SJSA1 (cell line): ENCODE results near the gene ATL3. TPM values are rescaled to one million over a fixed set of nuclear protein-coding genes. Genes with fewer than 3 reads are reported as not detected.
"Not testable (repeated sequence)": the region's sequence is repeated elsewhere in the genome, so short reads cannot be mapped to it uniquely, and the experiment has no call there.

Source experiments
- DNase-seq, 2 experiments: peaks; one replicate each; pipeline ENCODE4 v3.0.0-alpha.2; 2015 to 2020; ENCODE audit warnings: low spot score in 2 of 2, low read depth in 1 of 2
- H3K27ac ChIP-seq: fragments of 250-450 bp; sonication (Bioruptor Pico); 2 replicates; pipeline ENCODE4 v1.5.1; 2020; ENCODE audit warnings: mild to moderate bottlenecking, moderate library complexity
- H3K27me3 ChIP-seq: fragments of 250-450 bp; sonication (Bioruptor Pico); replicated peaks from 2 replicates; pipeline ENCODE4 v1.5.1; 2020; ENCODE audit warnings: mild to moderate bottlenecking, moderate library complexity
- H3K36me3 ChIP-seq: fragments of 250-450 bp; sonication (Bioruptor Pico); 2 replicates; pipeline ENCODE4 v1.5.1; 2020; ENCODE audit warnings: mild to moderate bottlenecking
- H3K4me1 ChIP-seq: fragments of 250-450 bp; sonication (Bioruptor Pico); replicated peaks from 2 replicates; pipeline ENCODE4 v1.6.1; 2021; ENCODE audit warnings: mild to moderate bottlenecking
- H3K4me3 ChIP-seq: fragments of 250-450 bp; sonication (Bioruptor Pico); 2 replicates; pipeline ENCODE4 v1.5.1; 2020; ENCODE audit warnings: mild to moderate bottlenecking
- H3K9me3 ChIP-seq: fragments of 250-450 bp; sonication (Bioruptor Pico); replicated peaks from 2 replicates; pipeline ENCODE4 v1.5.1; 2020; ENCODE audit warnings: mild to moderate bottlenecking
- total RNA-seq: library from RNA; depleted of rRNA; stranded (reverse); fragments of >200 nt; shearing (Covaris generic); gene quantifications from 2 replicates; pipeline ENCODE4 v1.2.3, GENCODE V29; 2014

Gene ATL3
- total RNA-seq, 1 experiment from 2014 or later, result 183 TPM

- Histone ChIP-seq H3K9me3 (no peaks in the 10 kb centered on the region), H3K27me3 (no peaks in the 10 kb centered on the region), H3K4me3 (no peak overlapping the region), H3K27ac (peak overlapping the region; percentile 90), H3K36me3 (no peaks in the 10 kb centered on the region), H3K4me1 (peaks cover 60% of the 10 kb centered on the region)
- peak; percentile 91 to 97 for DNase-seq
These were observed 62.5 kb downstream of the ATL3 start for GRCh38 chr11:63608353-63609345.

DNA sequence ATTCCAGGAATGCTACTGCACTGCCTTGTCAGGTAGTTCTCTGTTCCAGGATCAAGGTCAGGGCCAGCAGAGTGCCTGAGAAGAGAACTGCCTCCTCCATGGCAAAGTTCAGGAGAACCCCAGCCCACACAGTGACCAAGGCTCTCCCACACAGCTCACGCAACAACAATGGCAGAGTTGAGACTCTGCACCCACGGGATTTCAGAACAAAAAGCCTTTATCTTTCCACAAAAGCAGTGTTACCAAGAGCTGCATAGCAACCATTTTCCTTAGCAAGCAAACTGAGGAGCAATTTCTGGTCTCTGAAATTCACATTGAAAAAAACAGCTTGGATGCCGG is 68.0 kb downstream of the ATL3 start:
- peak in 1 of 2 experiments; percentile 49 for DNase-seq
- no peaks in the 10 kb centered on the region for H3K9me3 ChIP-seq

DNA sequence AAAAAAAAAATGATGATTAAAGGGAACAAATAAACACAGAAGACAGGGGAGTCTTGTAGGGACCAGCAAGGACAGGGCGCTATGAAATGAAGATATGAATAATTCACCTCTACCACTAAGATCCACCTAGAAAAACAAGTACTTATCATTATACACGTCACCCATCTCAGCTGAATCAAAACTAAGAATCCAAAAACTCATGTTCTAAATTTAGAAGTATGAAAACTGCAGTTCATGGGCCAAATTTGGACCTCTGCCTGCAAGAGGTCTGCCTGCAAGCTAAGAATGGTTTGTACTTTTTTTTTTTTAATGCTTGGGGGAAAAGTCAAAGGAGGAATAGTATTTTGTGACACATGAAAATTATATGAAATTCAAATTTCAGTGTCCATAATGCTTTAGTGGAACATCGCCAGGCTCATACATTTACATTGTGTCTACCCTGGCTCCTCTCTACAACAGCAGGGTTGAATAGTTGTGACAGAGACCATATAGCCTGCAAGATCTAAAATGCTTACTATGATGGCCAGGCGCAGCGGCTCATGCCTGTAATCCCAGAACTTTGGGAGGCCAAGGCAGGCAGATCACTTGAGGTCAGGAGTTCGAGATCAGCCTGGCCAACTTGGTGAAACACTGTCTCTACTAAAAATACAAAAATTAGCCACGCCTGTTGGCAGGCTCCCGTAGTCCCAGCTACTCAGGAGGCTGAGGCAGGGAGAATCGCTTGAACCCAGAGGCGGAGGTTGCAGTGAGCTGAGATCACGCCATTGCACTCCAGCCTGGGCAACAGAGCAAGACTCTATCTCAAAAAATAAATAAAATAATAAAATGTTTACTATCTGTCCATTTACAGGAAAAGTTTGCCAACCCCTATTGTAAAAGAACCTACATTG is 68.6 kb downstream of the ATL3 start:
- Histone ChIP-seq H3K4me1 (peaks cover 54% of the 10 kb centered on the region), H3K27ac (peak overlapping the region; percentile 41), H3K36me3 (peaks cover 11% of the 10 kb centered on the region; the same call in 1 of the 2 replicates)
- H3K27me3 ChIP-seq, H3K9me3 ChIP-seq, H3K4me3 ChIP-seq: not testable (repeated sequence)
- peak; percentile 10 to 46 for DNase-seq

More for the DNA sequence above, 68.0 kb downstream of the ATL3 start:
- Histone ChIP-seq H3K4me3 (no peak overlapping the region), H3K4me1 (peaks cover 56% of the 10 kb centered on the region), H3K27me3 (no peaks in the 10 kb centered on the region), H3K36me3 (0 out of 2 replicates have a peak, but pooled peaks cover 6% of the 10 kb centered on the region), H3K27ac (peak overlapping the region; percentile 41)

DNA sequence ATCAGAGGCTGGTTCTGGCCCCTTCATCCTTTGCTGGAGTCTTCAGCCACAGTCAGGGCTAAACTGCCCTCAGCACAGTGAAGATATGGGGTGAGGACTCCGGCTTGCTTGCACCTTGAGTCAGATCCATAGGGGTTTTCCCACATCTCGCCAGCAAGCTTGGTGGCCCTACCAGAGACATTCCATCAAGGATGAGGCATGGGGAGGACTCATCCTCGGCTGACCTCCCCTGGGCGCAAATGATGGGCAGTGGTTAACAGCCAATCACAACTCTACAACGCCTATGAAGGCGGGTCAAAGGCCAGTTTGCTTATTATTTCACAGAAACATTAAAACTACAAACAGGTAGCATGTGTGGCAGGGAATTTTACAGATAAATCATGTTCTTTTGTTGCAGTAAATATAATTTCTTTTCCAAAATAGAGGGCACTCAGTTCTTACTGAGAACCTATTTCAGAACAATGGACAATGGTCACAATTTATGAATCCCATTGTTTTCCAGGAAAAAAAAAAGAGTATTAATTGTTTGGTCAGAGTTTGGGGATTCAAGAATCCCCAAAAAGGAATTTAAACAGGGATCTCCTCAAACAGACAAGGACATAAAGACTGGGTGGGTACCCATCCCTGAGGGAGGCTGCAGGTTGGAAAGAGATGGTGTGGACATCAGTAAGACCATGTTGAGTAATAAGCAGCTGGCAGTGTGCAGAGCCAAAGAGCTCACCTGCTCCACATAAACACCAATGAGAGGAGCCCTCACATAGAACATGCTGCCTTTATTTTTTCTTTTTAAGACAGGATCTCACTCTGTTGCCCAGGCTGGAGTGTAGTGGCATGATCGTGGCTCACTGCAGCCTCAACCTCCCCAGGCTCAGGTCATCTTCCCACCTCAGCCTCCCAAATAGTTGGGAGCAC is 71.7 kb downstream of the ATL3 start:
- Histone ChIP-seq H3K4me1 (peaks cover 60% of the 10 kb centered on the region), H3K4me3 (no peak overlapping the region), H3K27me3 (no peaks in the 10 kb centered on the region), H3K9me3 (no peaks in the 10 kb centered on the region), H3K27ac (peak overlapping the region; percentile 69), H3K36me3 (peaks cover 23% of the 10 kb centered on the region)
- peak; percentile 99 for DNase-seq

- no peaks in the 10 kb centered on the region for H3K27me3 ChIP-seq
These were observed 72.6 kb downstream of the ATL3 start for GRCh38 chr11:63598556-63598955.

DNA sequence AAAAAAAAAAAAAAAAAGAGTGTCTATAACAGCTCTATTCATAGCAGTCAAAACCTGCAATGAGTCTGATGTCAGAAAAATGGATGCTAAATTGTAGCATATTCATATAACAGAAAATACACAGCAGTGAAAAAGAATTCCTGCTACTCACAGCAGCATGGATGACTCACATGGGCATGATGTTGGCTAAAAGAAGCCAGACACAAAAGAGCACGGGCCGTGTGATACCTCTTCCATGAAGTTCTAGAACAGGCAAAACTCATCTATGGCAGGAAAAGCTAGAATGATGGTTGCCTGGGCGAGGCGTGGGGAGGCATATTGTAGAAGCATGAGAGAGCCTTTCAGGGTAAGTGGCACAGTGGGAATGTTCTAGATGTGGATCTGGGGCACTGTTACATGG is 75.9 kb downstream of the ATL3 start:
- DNase-seq, result peak in 1 of 2 experiments; percentile 47
- Histone ChIP-seq H3K36me3 (peaks cover 47% of the 10 kb centered on the region), H3K4me3 (no peak overlapping the region), H3K4me1 (peaks cover 34% of the 10 kb centered on the region), H3K27ac (0 out of 2 replicates have a peak overlapping the region, but pooled peaks have one; percentile 2), H3K27me3 (no peaks in the 10 kb centered on the region), H3K9me3 (no peaks in the 10 kb centered on the region)

More at GRCh38 chr11:63598556-63598955, 72.6 kb downstream of the ATL3 start:
- no peak overlapping the region for H3K4me3 ChIP-seq
- H3K9me3 ChIP-seq, result no peaks in the 10 kb centered on the region
- no peak for DNase-seq
- H3K36me3 ChIP-seq, result peaks cover 31% of the 10 kb centered on the region
- H3K27ac ChIP-seq, result peak overlapping the region; percentile 69
- H3K4me1 ChIP-seq, result peaks cover 57% of the 10 kb centered on the region

DNA sequence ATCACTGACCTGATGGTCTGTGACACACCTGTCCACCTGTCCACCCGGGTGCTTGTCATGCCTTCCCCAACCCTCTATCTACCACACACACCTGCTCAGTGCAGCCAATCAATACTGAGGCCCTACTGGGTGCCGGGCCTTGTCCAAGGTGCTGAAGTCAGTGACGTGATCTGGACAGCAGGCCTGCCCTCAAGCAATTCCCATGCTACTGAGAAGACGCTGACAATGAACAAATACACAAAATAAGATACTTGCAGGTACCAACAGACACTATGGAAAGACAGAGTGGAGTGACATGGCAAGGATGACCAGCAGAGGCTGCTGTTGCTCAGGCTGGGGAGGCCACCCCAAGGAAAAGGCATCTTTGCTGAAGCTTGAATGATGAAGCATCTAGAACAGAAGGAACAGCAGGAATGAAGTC is 78.2 kb downstream of the ATL3 start:
- Histone ChIP-seq H3K36me3 (peaks cover 45% of the 10 kb centered on the region), H3K4me1 (peaks cover 12% of the 10 kb centered on the region), H3K9me3 (no peaks in the 10 kb centered on the region), H3K4me3 (no peak overlapping the region), H3K27ac (no peak overlapping the region), H3K27me3 (no peaks in the 10 kb centered on the region)
- DNase-seq, result peak; percentile 65 to 69

DNA sequence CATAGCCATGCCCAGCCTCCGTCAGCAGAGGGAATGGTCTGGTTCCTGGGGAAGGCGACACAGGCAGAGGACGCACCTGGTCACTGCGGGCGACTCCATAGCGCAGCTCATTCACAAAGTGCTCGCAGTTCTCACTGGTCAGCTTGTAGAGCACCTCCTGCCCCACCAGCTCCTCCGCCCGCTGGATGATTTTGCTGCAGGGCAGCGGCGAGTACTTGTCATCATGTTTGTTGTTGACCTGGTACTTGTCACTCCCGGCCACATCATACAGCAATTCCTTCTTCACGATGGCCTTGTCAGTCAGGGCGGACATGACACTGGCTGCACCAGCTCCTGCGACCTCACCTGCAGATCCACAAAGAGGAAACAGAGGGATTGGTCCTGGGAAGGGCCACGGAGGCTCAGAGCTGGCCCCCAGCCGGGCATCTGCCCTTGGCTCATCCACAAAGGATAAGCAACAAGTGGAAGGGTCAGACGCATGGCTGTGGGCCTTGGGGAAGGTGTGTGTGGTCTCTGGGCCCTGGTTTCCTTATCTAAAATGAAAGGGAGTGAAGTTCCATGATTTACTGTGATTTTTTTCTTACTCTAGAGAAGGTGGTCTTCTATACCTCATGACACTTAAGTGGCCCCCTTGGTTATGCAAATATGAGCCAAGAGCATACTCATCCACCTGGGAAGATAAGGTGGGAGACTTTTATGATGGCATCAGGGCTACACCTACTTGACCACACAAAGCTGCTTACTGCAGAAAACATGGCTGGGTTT is 81.0 kb downstream of the ATL3 start:
- no peak for DNase-seq
- Histone ChIP-seq H3K27ac (no peak overlapping the region), H3K9me3 (no peaks in the 10 kb centered on the region), H3K4me3 (no peak overlapping the region), H3K27me3 (no peaks in the 10 kb centered on the region), H3K4me1 (peaks cover 4% of the 10 kb centered on the region; the same call in 1 of the 2 replicates), H3K36me3 (peaks cover 43% of the 10 kb centered on the region)

DNA sequence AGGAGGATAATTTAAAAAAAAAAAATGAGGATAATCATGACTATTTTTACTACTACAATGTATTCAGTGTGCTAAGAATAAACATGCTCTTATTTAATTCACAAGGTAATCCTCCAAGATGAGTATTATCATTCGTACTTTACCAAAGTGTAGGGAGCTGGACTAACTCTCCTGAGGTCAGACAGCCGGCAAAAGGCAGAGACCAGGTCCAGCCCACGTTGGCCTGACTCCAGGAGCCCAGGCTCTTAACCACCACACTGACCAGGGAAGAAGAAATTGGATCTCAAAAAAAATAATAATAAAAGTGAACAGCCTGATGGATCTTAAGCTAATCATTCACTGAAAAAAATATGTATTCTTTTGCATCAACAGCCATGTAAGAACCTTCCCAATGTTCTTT is 82.2 kb downstream of the ATL3 start:
- H3K4me3 ChIP-seq, result no peak overlapping the region
- no peaks in the 10 kb centered on the region for H3K27me3 ChIP-seq
- no peak for DNase-seq
- no peak overlapping the region for H3K27ac ChIP-seq
- H3K4me1 ChIP-seq, result 0 out of 2 replicates have a peak, but pooled peaks cover 3% of the 10 kb centered on the region
- no peaks in the 10 kb centered on the region for H3K9me3 ChIP-seq
- H3K36me3 ChIP-seq, result peaks cover 45% of the 10 kb centered on the region

DNA sequence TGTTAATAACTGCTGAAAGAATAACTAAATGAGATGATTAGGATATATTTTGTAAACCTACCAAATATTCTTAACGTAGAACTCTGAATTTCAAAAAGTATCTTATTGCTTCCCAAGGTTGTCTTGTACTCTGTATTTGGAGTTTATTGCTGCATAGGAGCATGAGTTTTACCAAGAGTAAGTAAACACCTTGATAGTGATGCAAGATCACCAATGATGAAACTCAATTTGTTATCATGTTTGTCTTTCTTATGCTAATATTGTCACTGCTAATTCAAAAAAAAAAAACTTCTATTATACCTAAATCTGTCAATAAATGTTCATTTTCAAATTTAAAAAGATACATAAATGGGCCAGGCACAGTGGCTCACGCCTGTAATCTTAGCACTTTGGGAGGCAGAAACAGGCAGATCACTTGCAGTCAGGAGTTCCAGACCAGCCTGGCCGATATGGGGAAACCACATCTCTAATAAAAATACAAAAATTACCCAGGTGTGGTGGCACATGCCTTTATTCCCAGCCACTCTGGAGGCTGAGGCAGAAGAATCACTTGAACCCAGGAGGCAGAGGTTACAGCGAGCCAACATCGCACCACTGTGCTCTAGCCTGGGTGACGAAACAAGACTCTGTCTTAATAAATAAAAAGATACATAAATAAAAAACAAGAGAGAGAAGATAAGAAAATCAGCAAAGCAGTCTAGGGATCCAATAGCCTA is 84.6 kb downstream of the ATL3 start:
- Histone ChIP-seq H3K36me3 (peaks cover 49% of the 10 kb centered on the region), H3K27ac (no peak overlapping the region), H3K4me3 (no peak overlapping the region), H3K9me3 (peaks cover 5% of the 10 kb centered on the region), H3K4me1 (no peaks in the 10 kb centered on the region), H3K27me3 (no peaks in the 10 kb centered on the region)
- DNase-seq, result no peak

- H3K27me3 ChIP-seq, result no peaks in the 10 kb centered on the region
- DNase-seq, result no peak
These were observed 87.9 kb downstream of the ATL3 start for GRCh38 chr11:63583357-63583677.

GRCh38 chr11:63581224-63581623 is 90.0 kb downstream of the ATL3 start:
- not testable (repeated sequence) for DNase-seq, H3K27me3 ChIP-seq, H3K4me3 ChIP-seq, H3K27ac ChIP-seq, H3K4me1 ChIP-seq
- H3K9me3 ChIP-seq, result peaks cover 15% of the 10 kb centered on the region
- H3K36me3 ChIP-seq, result peaks cover 54% of the 10 kb centered on the region

More at GRCh38 chr11:63583357-63583677, 87.9 kb downstream of the ATL3 start:
- Histone ChIP-seq H3K9me3 (peaks cover 15% of the 10 kb centered on the region), H3K36me3 (peaks cover 59% of the 10 kb centered on the region), H3K4me1 (no peaks in the 10 kb centered on the region), H3K27ac (no peak overlapping the region), H3K4me3 (no peak overlapping the region)
